ENCODE measurements around the gene RGS7BP.

DNA sequence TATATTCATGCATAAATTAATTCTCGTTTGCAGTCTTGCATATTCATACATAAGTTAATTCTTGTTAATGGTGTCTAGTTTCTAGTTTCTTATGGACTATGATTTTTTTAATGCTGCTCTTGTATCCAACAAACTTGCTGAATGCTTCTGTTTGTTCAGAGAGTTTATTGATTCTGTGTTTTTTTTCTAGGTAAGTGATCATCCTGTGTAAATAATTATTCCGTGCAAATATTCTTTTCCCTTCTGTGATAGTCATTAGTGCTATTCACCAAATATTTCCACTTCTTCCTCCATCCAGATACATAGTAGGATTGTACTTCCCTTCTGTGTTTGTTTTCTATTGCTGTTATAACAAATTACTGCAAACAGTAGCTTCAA lies 148.7 kb downstream of the RGS7BP start:
- TF ChIP-seq, protein P1, sequence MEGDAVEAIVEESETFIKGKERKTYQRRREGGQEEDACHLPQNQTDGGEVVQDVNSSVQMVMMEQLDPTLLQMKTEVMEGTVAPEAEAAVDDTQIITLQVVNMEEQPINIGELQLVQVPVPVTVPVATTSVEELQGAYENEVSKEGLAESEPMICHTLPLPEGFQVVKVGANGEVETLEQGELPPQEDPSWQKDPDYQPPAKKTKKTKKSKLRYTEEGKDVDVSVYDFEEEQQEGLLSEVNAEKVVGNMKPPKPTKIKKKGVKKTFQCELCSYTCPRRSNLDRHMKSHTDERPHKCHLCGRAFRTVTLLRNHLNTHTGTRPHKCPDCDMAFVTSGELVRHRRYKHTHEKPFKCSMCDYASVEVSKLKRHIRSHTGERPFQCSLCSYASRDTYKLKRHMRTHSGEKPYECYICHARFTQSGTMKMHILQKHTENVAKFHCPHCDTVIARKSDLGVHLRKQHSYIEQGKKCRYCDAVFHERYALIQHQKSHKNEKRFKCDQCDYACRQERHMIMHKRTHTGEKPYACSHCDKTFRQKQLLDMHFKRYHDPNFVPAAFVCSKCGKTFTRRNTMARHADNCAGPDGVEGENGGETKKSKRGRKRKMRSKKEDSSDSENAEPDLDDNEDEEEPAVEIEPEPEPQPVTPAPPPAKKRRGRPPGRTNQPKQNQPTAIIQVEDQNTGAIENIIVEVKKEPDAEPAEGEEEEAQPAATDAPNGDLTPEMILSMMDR (IDR thresholded peaks at IDR 0.05): no peak
- TF ChIP-seq EZH2phosphoT487 (IDR thresholded peaks at IDR 0.05) (no peak), EZH2 (IDR thresholded peaks at IDR 0.05) (no peak)
